C4-2B (cell line): ENCODE measurements around the gene GSTM4.

Experiments
- CTCF ChIP-seq: fragments of 450-650 bp; conservative IDR thresholded peaks from 2 replicates; pipeline ENCODE4 v1.5.1; 2017; ENCODE audit warnings: mild to moderate bottlenecking
- ZFX ChIP-seq: fragments of 450-650 bp; IDR thresholded peaks from 2 replicates; pipeline ENCODE4 v1.6.1; 2017

GRCh38 chr1:109649491-109649914 lies 6.4 kb upstream of the GSTM4 start:
- TF ChIP-seq CTCF (peak; percentile 81), ZFX (no peak)
